ENCODE data around the gene FXYD2.

DNA sequence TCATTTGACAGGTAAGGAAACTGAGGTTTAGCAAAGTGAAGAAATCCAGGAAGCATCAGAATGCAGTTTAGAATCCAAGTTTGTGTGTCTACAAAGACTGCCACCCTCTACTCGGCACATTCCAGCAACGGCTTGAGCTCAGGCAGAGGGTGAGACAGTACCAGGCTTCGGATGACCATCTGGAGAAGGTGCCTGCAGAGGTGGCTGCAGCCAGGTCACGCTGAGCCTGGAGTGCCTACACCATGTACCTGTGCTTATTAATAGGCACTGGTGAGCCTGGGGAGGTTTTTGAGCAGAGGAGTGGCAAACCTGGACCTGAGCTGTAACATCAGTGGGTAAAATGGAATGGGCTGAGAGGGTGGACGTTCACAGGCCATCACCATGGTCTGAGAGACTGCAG is 47.2 kb upstream of the FXYD2 start:
- no peak for TF ChIP-seq EZH2 (IDR thresholded peaks at IDR 0.05; ENCODE audit: insufficient read depth, poor library complexity, severe bottlenecking)
- TF ChIP-seq EZH2phosphoT487 (IDR thresholded peaks at IDR 0.05; ENCODE audit: insufficient read depth, low read depth) = no peak

Data from GM23248 (cell line).